ENCODE measurements around the gene OGFOD3. TPM values are rescaled to one million over a fixed set of nuclear protein-coding genes. Genes with fewer than 3 reads are reported as not detected.

Gene OGFOD3
- total and polyA plus RNA-seq, 9 of the 15 experiments (the other 6 are each of a cell fraction or from before 2014, with no cell fraction given), result 0.69 to 44.7 (median 18.9) TPM

DNA sequence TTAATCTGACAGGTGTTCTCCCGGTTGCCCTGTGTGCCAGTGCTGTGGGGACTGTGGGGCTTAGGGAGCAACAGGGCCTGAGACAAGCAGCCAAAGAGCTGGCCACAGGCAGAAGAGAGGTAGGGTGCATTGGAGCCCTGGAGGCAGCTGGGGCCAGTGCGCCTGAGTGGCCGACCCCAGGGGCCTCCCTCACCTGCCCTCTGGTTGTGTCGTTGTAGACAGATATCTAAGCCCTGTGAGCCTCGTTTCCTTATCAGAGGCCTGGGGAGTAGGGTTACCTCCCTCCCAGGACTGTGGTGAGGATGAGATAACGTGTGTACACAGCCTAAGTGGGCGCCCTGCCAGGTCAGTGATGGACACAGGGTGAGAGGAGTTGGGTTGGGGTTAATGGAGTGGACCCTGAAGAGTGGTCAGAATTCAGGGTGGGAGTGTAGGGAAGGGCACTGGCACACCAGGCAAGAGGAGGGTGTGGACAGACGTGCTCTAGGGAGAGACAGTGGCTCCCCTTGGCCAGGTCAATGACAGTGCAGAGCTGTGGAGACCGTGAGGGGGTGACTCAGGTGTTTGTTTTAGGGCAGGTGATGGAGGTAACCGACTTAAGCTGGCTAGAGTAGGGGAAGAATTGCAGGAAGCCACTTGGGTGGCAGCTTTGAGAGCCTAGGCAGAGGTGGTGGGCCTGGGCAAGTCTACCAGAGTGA is 43.6 kb upstream of the OGFOD3 start (continued):
- peak; percentile 54 for TF ChIP-seq RBBP5 (IDR thresholded peaks at IDR 0.05; ENCODE audit: borderline replicate concordance, insufficient read depth, low read length, poor library complexity, severe bottlenecking)
- TF ChIP-seq CBX3 (IDR thresholded peaks at IDR 0.05; ENCODE audit: borderline replicate concordance in 1 of 2, low read length in 2 of 2), result peak in 1 of 2 experiments; percentile 76; a peak in 2 of 3 replicates
- peak; percentile 12 for TF ChIP-seq ZFP36 (IDR thresholded peaks at IDR 0.05; ENCODE audit: low read depth, low read length, partially characterized antibody)
- TF ChIP-seq NFIC (IDR thresholded peaks at IDR 0.05), result peak; percentile 100
- peak; percentile 91 for TF ChIP-seq ZNF766 (CRISPR knock-in tag; conservative IDR thresholded peaks at IDR 0.05)
- TF ChIP-seq, protein P1, sequence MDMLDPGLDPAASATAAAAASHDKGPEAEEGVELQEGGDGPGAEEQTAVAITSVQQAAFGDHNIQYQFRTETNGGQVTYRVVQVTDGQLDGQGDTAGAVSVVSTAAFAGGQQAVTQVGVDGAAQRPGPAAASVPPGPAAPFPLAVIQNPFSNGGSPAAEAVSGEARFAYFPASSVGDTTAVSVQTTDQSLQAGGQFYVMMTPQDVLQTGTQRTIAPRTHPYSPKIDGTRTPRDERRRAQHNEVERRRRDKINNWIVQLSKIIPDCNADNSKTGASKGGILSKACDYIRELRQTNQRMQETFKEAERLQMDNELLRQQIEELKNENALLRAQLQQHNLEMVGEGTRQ (CRISPR knock-in tag; IDR thresholded peaks at IDR 0.05), result no peak
- TF ChIP-seq SMC3 (conservative IDR thresholded peaks at IDR 0.05; ENCODE audit: insufficient read depth, low read depth, low read length), result no peak
- TF ChIP-seq MAFG (tag; conservative IDR thresholded peaks at IDR 0.05), result peak; percentile 65
- TF ChIP-seq RNF2 (IDR thresholded peaks at IDR 0.05), result peak; percentile 99
- peak; percentile 84; the same call in 1 of the 2 replicates for TF ChIP-seq CBX1 (IDR thresholded peaks at IDR 0.05; ENCODE audit: low read depth)
- TF ChIP-seq C11orf30 (IDR thresholded peaks at IDR 0.05; ENCODE audit: low read depth), result peak; percentile 69
- TF ChIP-seq ZNF3 (CRISPR knock-in tag; IDR thresholded peaks at IDR 0.05), result no peak
- TF ChIP-seq RB1 (IDR thresholded peaks at IDR 0.05; ENCODE audit: low read depth), result peak; percentile 23; the same call in 1 of the 2 replicates
- TF ChIP-seq JUN (IDR thresholded peaks at IDR 0.05; ENCODE audit: borderline replicate concordance, low read depth, low read length), result 0 out of 2 replicates have a peak, but pooled peaks have one; percentile 27
- TF ChIP-seq JUN (CRISPR knock-in tag; IDR thresholded peaks at IDR 0.05; ENCODE audit: borderline replicate concordance), result 0 out of 2 replicates have a peak, but pooled peaks have one; percentile 12
- TF ChIP-seq, protein P2, sequence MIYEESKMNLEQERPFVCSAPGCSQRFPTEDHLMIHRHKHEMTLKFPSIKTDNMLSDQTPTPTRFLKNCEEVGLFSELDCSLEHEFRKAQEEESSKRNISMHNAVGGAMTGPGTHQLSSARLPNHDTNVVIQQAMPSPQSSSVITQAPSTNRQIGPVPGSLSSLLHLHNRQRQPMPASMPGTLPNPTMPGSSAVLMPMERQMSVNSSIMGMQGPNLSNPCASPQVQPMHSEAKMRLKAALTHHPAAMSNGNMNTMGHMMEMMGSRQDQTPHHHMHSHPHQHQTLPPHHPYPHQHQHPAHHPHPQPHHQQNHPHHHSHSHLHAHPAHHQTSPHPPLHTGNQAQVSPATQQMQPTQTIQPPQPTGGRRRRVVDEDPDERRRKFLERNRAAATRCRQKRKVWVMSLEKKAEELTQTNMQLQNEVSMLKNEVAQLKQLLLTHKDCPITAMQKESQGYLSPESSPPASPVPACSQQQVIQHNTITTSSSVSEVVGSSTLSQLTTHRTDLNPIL (CRISPR knock-in tag; IDR thresholded peaks at IDR 0.05), result no peak
- TF ChIP-seq NFE2 (IDR thresholded peaks at IDR 0.05; ENCODE audit: low read depth), result peak; percentile 52; the same call in 1 of the 2 replicates
- TF ChIP-seq CREM (IDR thresholded peaks at IDR 0.05; ENCODE audit: low read depth), result peak; percentile 90
- no peak; a peak in 1 of 4 replicates for TF ChIP-seq ETV6 (IDR thresholded peaks at IDR 0.05; ENCODE audit: borderline replicate concordance in 1 of 2, low read depth in 2 of 2, low read length in 1 of 2)
- TF ChIP-seq ETV6 (CRISPR knock-in tag; IDR thresholded peaks at IDR 0.05; ENCODE audit: borderline replicate concordance), result no peak
- TF ChIP-seq MAFK (IDR thresholded peaks at IDR 0.05; ENCODE audit: low read length), result peak; percentile 38; the same call in 1 of the 2 replicates
- TF ChIP-seq TARDBP (IDR thresholded peaks at IDR 0.05), result no peak
- no peak for TF ChIP-seq CEBPG (CRISPR knock-in tag; IDR thresholded peaks at IDR 0.05)
- TF ChIP-seq CEBPG (tag; conservative IDR thresholded peaks at IDR 0.05 in 1 of 2, IDR thresholded peaks at IDR 0.05 in 1 of 2), result no peak
- peak; percentile 99 for TF ChIP-seq FOXA3 (CRISPR knock-in tag; conservative IDR thresholded peaks at IDR 0.05 in 1 of 2, IDR thresholded peaks at IDR 0.05 in 1 of 2)
- peak; percentile 98 for TF ChIP-seq KLF16 (IDR thresholded peaks at IDR 0.05)
- TF ChIP-seq, protein P3, sequence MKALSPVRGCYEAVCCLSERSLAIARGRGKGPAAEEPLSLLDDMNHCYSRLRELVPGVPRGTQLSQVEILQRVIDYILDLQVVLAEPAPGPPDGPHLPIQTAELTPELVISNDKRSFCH (CRISPR knock-in tag; IDR thresholded peaks at IDR 0.05), result no peak
- TF ChIP-seq, protein P3 (tag; IDR thresholded peaks at IDR 0.05), result peak; percentile 74; the same call in 1 of the 2 replicates
